ENCODE measurements around the gene PLEKHM2. TPM values are rescaled to one million over a fixed set of nuclear protein-coding genes. Genes with fewer than 3 reads are reported as not detected.

The PLEKHM2 gene
- total RNA-seq, 2 experiments from 2014 or later = 27.5 to 45.7 TPM

DNA sequence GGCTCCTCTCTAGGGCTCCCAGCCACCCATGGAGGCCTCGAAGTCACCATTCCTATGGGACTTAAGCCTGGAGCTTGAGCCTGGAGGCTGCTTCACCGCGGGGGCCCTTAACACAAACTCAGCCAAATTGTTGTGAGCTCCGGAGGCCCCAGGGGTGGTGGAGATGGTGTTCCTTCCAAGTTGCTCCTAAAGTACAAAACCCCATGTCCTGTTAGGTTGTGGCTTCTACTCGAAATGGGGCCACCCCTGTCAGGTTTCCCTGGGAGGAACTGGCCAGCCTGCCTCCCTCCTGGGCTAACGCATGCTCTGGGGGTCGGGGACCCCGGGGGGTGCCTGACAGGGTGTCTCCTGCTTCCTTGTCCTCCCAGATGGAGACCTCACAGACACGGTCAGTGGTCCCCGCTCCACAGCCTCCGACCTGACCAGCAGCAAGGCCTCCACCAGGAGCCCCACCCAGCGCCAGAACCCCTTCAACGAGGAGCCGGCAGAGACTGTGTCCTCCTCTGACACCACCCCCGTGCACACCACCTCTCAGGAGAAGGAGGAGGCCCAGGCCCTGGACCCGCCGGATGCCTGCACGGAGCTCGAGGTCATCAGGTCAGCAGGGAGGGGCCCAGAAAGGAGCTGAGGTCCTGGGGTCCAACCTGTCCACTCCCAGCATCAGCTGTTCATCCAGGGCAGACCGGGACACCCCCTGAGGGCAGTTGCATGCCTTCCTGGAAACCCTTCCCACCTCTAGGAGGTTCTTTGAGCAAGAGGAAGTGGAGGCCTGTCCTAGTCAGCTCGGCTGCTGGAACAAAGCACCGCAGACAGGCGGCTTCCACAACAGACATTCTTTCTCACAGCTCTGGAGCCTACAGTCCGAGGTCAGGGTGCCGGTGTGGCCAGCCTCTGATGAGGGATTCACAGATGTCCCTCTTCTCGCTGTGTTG is 41.1 kb downstream of the PLEKHM2 start:
- CTCF ChIA-PET (ENCODE audit: unreplicated experiment) = no interaction called here
- Histone ChIP-seq H3K4me2 (ENCODE audit: low read length) (no peak overlapping the region), H3K4me3 (ENCODE audit: low read depth, low read length, poor library complexity, severe bottlenecking) (no peak overlapping the region), H3K4me1 (ENCODE audit: insufficient read depth, low read length, poor library complexity, severe bottlenecking) (no peaks in the 10 kb centered on the region), H2AFZ (ENCODE audit: low read length) (no peak overlapping the region), H4K20me1 (ENCODE audit: insufficient read depth, low read length) (no peaks in the 10 kb centered on the region), H3K79me2 (ENCODE audit: insufficient read depth, low read depth, low read length) (no peaks in the 10 kb centered on the region), H3K36me3 (ENCODE audit: insufficient read depth, low read length) (peaks cover 27% of the 10 kb centered on the region; the same call in 1 of the 2 replicates), H3K27ac (ENCODE audit: low read depth, low read length, poor library complexity, severe bottlenecking) (no peak overlapping the region), H3K9me2 (ENCODE audit: insufficient read depth, low read length) (no peaks in the 10 kb centered on the region), H3K9me3 (ENCODE audit: low read length) (no peaks in the 10 kb centered on the region)
- no peak for DNase-seq (ENCODE audit: low spot score)
- POLR2A ChIA-PET = no interaction called here
- BruUV-seq (replicated peaks) = no TSS peak
- TF ChIP-seq EZH2phosphoT487 (IDR thresholded peaks at IDR 0.05; ENCODE audit: borderline replicate concordance, low read depth, low read length) = no peak
- TF ChIP-seq, protein P1, sequence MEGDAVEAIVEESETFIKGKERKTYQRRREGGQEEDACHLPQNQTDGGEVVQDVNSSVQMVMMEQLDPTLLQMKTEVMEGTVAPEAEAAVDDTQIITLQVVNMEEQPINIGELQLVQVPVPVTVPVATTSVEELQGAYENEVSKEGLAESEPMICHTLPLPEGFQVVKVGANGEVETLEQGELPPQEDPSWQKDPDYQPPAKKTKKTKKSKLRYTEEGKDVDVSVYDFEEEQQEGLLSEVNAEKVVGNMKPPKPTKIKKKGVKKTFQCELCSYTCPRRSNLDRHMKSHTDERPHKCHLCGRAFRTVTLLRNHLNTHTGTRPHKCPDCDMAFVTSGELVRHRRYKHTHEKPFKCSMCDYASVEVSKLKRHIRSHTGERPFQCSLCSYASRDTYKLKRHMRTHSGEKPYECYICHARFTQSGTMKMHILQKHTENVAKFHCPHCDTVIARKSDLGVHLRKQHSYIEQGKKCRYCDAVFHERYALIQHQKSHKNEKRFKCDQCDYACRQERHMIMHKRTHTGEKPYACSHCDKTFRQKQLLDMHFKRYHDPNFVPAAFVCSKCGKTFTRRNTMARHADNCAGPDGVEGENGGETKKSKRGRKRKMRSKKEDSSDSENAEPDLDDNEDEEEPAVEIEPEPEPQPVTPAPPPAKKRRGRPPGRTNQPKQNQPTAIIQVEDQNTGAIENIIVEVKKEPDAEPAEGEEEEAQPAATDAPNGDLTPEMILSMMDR (conservative IDR thresholded peaks at IDR 0.05; ENCODE audit: low read length) = no peak
- intact Hi-C loops (cut with micrococcal nuclease; ENCODE audit: unreplicated experiment) = no loop called here

GRCh38 chr1:15726508-15726907 is 42.4 kb downstream of the PLEKHM2 start:
- H3K4me2 ChIP-seq (ENCODE audit: low read length) = no peak overlapping the region
- H3K4me1 ChIP-seq (ENCODE audit: insufficient read depth, low read length, poor library complexity, severe bottlenecking) = no peaks in the 10 kb centered on the region
- TF ChIP-seq, protein P1 (conservative IDR thresholded peaks at IDR 0.05; ENCODE audit: low read length) = no peak
- no peak for TF ChIP-seq EZH2phosphoT487 (IDR thresholded peaks at IDR 0.05; ENCODE audit: borderline replicate concordance, low read depth, low read length)
- H3K4me3 ChIP-seq (ENCODE audit: low read depth, low read length, poor library complexity, severe bottlenecking) = no peak overlapping the region
- no peaks in the 10 kb centered on the region for H4K20me1 ChIP-seq (ENCODE audit: insufficient read depth, low read length)
- no peak overlapping the region for H3K27ac ChIP-seq (ENCODE audit: low read depth, low read length, poor library complexity, severe bottlenecking)
- CTCF ChIA-PET (ENCODE audit: unreplicated experiment) = no interaction called here
- H3K9me2 ChIP-seq (ENCODE audit: insufficient read depth, low read length) = no peaks in the 10 kb centered on the region
- no peaks in the 10 kb centered on the region for H3K79me2 ChIP-seq (ENCODE audit: insufficient read depth, low read depth, low read length)
- POLR2A ChIA-PET = no interaction called here
- H2AFZ ChIP-seq (ENCODE audit: low read length) = no peak overlapping the region
- no peak for DNase-seq (ENCODE audit: low spot score)
- H3K9me3 ChIP-seq (ENCODE audit: low read length) = no peaks in the 10 kb centered on the region
- no TSS peak for BruUV-seq (replicated peaks)
- peaks cover 17% of the 10 kb centered on the region; the same call in 1 of the 2 replicates for H3K36me3 ChIP-seq (ENCODE audit: insufficient read depth, low read length)
- intact Hi-C loops (cut with micrococcal nuclease; ENCODE audit: unreplicated experiment) = no loop called here

- H3K4me2 ChIP-seq (ENCODE audit: low read length) = no peak overlapping the region
- ChIA-PET CTCF (ENCODE audit: unreplicated experiment) (no interaction called here), POLR2A (interaction anchor here (0.6 kb wide), 2 partner anchors 13 to 655 kb away, joined by 3 read pairs; no protein-coding TSS in a partner anchor)
- peaks cover 17% of the 10 kb centered on the region; the same call in 1 of the 2 replicates for H3K36me3 ChIP-seq (ENCODE audit: insufficient read depth, low read length)
- no TSS peak for BruUV-seq (replicated peaks)
- H4K20me1 ChIP-seq (ENCODE audit: insufficient read depth, low read length) = no peaks in the 10 kb centered on the region
- TF ChIP-seq, protein P1 (conservative IDR thresholded peaks at IDR 0.05; ENCODE audit: low read length) = no peak
- TF ChIP-seq EZH2phosphoT487 (IDR thresholded peaks at IDR 0.05; ENCODE audit: borderline replicate concordance, low read depth, low read length) = no peak
- H3K79me2 ChIP-seq (ENCODE audit: insufficient read depth, low read depth, low read length) = no peaks in the 10 kb centered on the region
- H3K4me1 ChIP-seq (ENCODE audit: insufficient read depth, low read length, poor library complexity, severe bottlenecking) = no peaks in the 10 kb centered on the region
- H3K9me2 ChIP-seq (ENCODE audit: insufficient read depth, low read length) = no peaks in the 10 kb centered on the region
- no peak overlapping the region for H2AFZ ChIP-seq (ENCODE audit: low read length)
- intact Hi-C loops (cut with micrococcal nuclease; ENCODE audit: unreplicated experiment) = no loop called here
- DNase-seq (ENCODE audit: low spot score) = no peak
- H3K4me3 ChIP-seq (ENCODE audit: low read depth, low read length, poor library complexity, severe bottlenecking) = no peak overlapping the region
- H3K27ac ChIP-seq (ENCODE audit: low read depth, low read length, poor library complexity, severe bottlenecking) = no peak overlapping the region
- H3K9me3 ChIP-seq (ENCODE audit: low read length) = no peaks in the 10 kb centered on the region
Measured at GRCh38 chr1:15727021-15727420, 42.9 kb downstream of the PLEKHM2 start.

All from OCI-LY7 (cell line).